Common myeloid progenitor, CD34-positive (primary cell): ENCODE data around the gene CHTF18.

Experiments
- CTCF ChIA-PET: fragments of 350-600 bp; sonication (Branson Sonifier 250); formaldehyde crosslinking; loops from one replicate; lab custom pipeline; 2021; ENCODE audit warnings: antibody characterized with exemption; lab: Charles Lee
- POLR2A ChIA-PET: fragments of 350-600 bp; sonication (Branson Sonifier 250); formaldehyde crosslinking; loops from one replicate; lab custom pipeline; 2021; ENCODE audit warnings: antibody characterized with exemption; lab: Charles Lee
- DNase-seq, 3 donors: peaks; one replicate each; pipeline versions ENCODE4 v3.0.0 to v3.0.0-alpha.2; 2013
- H3K27ac ChIP-seq, 2 experiments: 1 replicate in 1 of 2; 2 replicates in 1 of 2; pipeline ENCODE4 v1.7.0; 2013; ENCODE audit warnings: inconsistent platforms in 2 of 2, low read length in 2 of 2, mild to moderate bottlenecking in 2 of 2, low read depth in 1 of 2, moderate library complexity in 1 of 2; ENCODE audit not compliant: severe bottlenecking in 2 of 2, insufficient read depth in 1 of 2, poor library complexity in 1 of 2
- H3K27me3 ChIP-seq, 5 experiments: replicated peaks in 2 of 5; 1 replicate in 3 of 5; 2 replicates in 2 of 5; pipeline versions ENCODE4 v1.6.1 to v1.7.0; 2013; ENCODE audit warnings: low read length in 4 of 5, mild to moderate bottlenecking in 2 of 5, moderate library complexity in 2 of 5, inconsistent platforms in 1 of 5; ENCODE audit not compliant: insufficient read depth in 5 of 5, control insufficient read depth in 4 of 5
- H3K36me3 ChIP-seq, 4 experiments: 1 replicate in 2 of 4; 2 replicates in 2 of 4; pipeline versions ENCODE4 v1.6.1 to v1.7.0; 2013; ENCODE audit warnings: low read length in 3 of 4, control low read depth in 1 of 4, mild to moderate bottlenecking in 1 of 4; ENCODE audit not compliant: control insufficient read depth in 4 of 4, insufficient read depth in 4 of 4
- H3K4me1 ChIP-seq, 4 experiments: 1 replicate in 3 of 4; 2 replicates in 1 of 4; pipeline versions ENCODE4 v1.6.1 to v1.7.1; 2013; ENCODE audit warnings: low read length in 3 of 4, mild to moderate bottlenecking in 3 of 4, control low read depth in 1 of 4, inconsistent platforms in 1 of 4, moderate library complexity in 1 of 4; ENCODE audit not compliant: control insufficient read depth in 4 of 4, insufficient read depth in 4 of 4; ENCODE audit errors: control extremely low read depth in 1 of 4
- H3K4me3 ChIP-seq, 7 experiments: 1 replicate in 4 of 7; 2 replicates in 3 of 7; pipeline versions ENCODE4 v1.5.1 to v1.7.0; 2013; ENCODE audit warnings: mild to moderate bottlenecking in 7 of 7, low read length in 6 of 7, moderate library complexity in 6 of 7, inconsistent platforms in 2 of 7, low read depth in 2 of 7, control low read depth in 1 of 7; ENCODE audit not compliant: insufficient read depth in 4 of 7, control insufficient read depth in 1 of 7; ENCODE audit errors: extremely low read depth in 1 of 7
- H3K9me3 ChIP-seq, 5 experiments: 1 replicate in 4 of 5; 2 replicates in 1 of 5; pipeline versions ENCODE4 v1.6.1 to v1.7.1; 2013; ENCODE audit warnings: low read length in 4 of 5, mild to moderate bottlenecking in 2 of 5, inconsistent platforms in 1 of 5, low read depth in 1 of 5, moderate library complexity in 1 of 5; ENCODE audit not compliant: control insufficient read depth in 4 of 5, insufficient read depth in 2 of 5; ENCODE audit errors: control extremely low read depth in 1 of 5
- WGBS: methylation state at CpG from one replicate; pipeline ENCODE4 v1.1.5; 2013; ENCODE audit not compliant: insufficient coverage; 5-methylcytosine and 5-hydroxymethylcytosine counted together

Gene CHTF18

GRCh38 chr16:778909-779527 is 9.4 kb upstream of the CHTF18 start:
- Histone ChIP-seq H3K27me3 (peaks cover 0 to 18% (median 3%) of the 10 kb centered on the region in 5 experiments), H3K4me1 (peaks cover 0 to 14% (median 6%) of the 10 kb centered on the region in 4 experiments), H3K27ac (no peak overlapping the region), H3K9me3 (no peaks in the 10 kb centered on the region), H3K36me3 (no peaks in the 10 kb centered on the region), H3K4me3 (no peak overlapping the region)
- no peak for DNase-seq
- ChIA-PET CTCF (no interaction called here), POLR2A (no interaction called here)
- 91% methylated on average over 5 of the region's 6 CpGs for WGBS

GRCh38 chr16:779561-779960 is 8.9 kb upstream of the CHTF18 start:
- CTCF ChIA-PET: interaction anchor here (1.1 to 1.6 kb wide), 2 partner anchors 22 to 35 kb away, joined by 3 read pairs; no protein-coding TSS in a partner anchor
- WGBS: 87% methylated on average over 7 of the region's 13 CpGs
- no peak overlapping the region for H3K4me3 ChIP-seq

GRCh38 chr16:780296-780695 is 8.1 kb upstream of the CHTF18 start:
- peaks cover 0 to 18% (median 3%) of the 10 kb centered on the region in 5 experiments for H3K27me3 ChIP-seq
- H3K27ac ChIP-seq: no peak overlapping the region
- POLR2A ChIA-PET: no interaction called here
- H3K36me3 ChIP-seq: peaks cover 0 to 9% (median 1%) of the 10 kb centered on the region in 4 experiments
- CTCF ChIA-PET: interaction anchor here (1.1 to 1.6 kb wide), 4 partner anchors 21 to 68 kb away, joined by 3 to 6 read pairs (median 4); no protein-coding TSS in a partner anchor
- H3K4me3 ChIP-seq: no peak overlapping the region
- H3K4me1 ChIP-seq: peaks cover 0 to 14% (median 7%) of the 10 kb centered on the region in 4 experiments
- no peak for DNase-seq
- no peaks in the 10 kb centered on the region for H3K9me3 ChIP-seq
- WGBS: 96% methylated on average over 16 of the region's 16 CpGs

More at GRCh38 chr16:779561-779960, 8.9 kb upstream of the CHTF18 start:
- H3K27me3 ChIP-seq: peaks cover 0 to 18% (median 3%) of the 10 kb centered on the region in 5 experiments
- H3K9me3 ChIP-seq: no peaks in the 10 kb centered on the region
- POLR2A ChIA-PET: no interaction called here
- peaks cover 0 to 1% (median 0%) of the 10 kb centered on the region in 4 experiments for H3K36me3 ChIP-seq
- H3K27ac ChIP-seq: no peak overlapping the region
- peaks cover 0 to 14% (median 6%) of the 10 kb centered on the region in 4 experiments for H3K4me1 ChIP-seq
- DNase-seq: no peak

GRCh38 chr16:781346-782010 is 6.9 kb upstream of the CHTF18 start:
- peaks cover 0 to 14% (median 10%) of the 10 kb centered on the region in 4 experiments for H3K4me1 ChIP-seq
- no peak overlapping the region for H3K27ac ChIP-seq
- ChIA-PET POLR2A (no interaction called here), CTCF (interaction anchor here (0.9 to 1.6 kb wide), 4 partner anchors 33 to 79 kb away, joined by 3 to 5 read pairs (median 4); partner anchors contain the start of gene CIAO3)
- peaks cover 0 to 18% (median 3%) of the 10 kb centered on the region in 5 experiments for H3K27me3 ChIP-seq
- no peaks in the 10 kb centered on the region for H3K9me3 ChIP-seq
- DNase-seq: no peak
- H3K36me3 ChIP-seq: peaks cover 0 to 19% (median 8%) of the 10 kb centered on the region in 4 experiments
- no peak overlapping the region for H3K4me3 ChIP-seq
- 75% methylated on average over 12 of the region's 19 CpGs for WGBS

GRCh38 chr16:782258-782657 is 6.2 kb upstream of the CHTF18 start:
- CTCF ChIA-PET: interaction anchor here (0.9 to 1.6 kb wide), 3 partner anchors 33 to 80 kb away, joined by 3 to 5 read pairs (median 4); partner anchors contain the start of gene CIAO3
- 81% methylated on average over 6 of the region's 6 CpGs for WGBS

GRCh38 chr16:782766-783403 is 5.5 kb upstream of the CHTF18 start:
- Histone ChIP-seq H3K4me3 (no peak overlapping the region), H3K4me1 (peaks cover 0 to 22% (median 17%) of the 10 kb centered on the region in 4 experiments), H3K9me3 (no peaks in the 10 kb centered on the region), H3K27me3 (peaks cover 0 to 18% (median 2%) of the 10 kb centered on the region in 5 experiments), H3K27ac (no peak overlapping the region), H3K36me3 (peaks cover 0 to 22% (median 10%) of the 10 kb centered on the region in 4 experiments)
- 85% methylated on average over 29 of the region's 36 CpGs for WGBS
- ChIA-PET POLR2A (no interaction called here), CTCF (interaction anchor here (0.9 to 8.1 kb wide), 6 partner anchors 12 to 80 kb away, joined by 3 to 104 read pairs (median 4); partner anchors contain the start of genes CIAO3 and METRN)
- DNase-seq: no peak

More at GRCh38 chr16:782258-782657, 6.2 kb upstream of the CHTF18 start:
- H3K36me3 ChIP-seq: peaks cover 0 to 22% (median 10%) of the 10 kb centered on the region in 4 experiments
- no peak overlapping the region for H3K4me3 ChIP-seq
- H3K27me3 ChIP-seq: peaks cover 0 to 18% (median 3%) of the 10 kb centered on the region in 5 experiments
- no peak for DNase-seq
- H3K4me1 ChIP-seq: peaks cover 0 to 18% (median 14%) of the 10 kb centered on the region in 4 experiments
- POLR2A ChIA-PET: no interaction called here
- no peaks in the 10 kb centered on the region for H3K9me3 ChIP-seq
- no peak overlapping the region for H3K27ac ChIP-seq
